ENCODE results near the gene CERS4.
A peak's percentile ranks its signal among the peaks of the same experiment; 100 is the strongest.
"Not testable (repeated sequence)": the region's sequence is repeated elsewhere in the genome, so short reads cannot be mapped to it uniquely, and the experiment has no call there.

Gene CERS4

DNA sequence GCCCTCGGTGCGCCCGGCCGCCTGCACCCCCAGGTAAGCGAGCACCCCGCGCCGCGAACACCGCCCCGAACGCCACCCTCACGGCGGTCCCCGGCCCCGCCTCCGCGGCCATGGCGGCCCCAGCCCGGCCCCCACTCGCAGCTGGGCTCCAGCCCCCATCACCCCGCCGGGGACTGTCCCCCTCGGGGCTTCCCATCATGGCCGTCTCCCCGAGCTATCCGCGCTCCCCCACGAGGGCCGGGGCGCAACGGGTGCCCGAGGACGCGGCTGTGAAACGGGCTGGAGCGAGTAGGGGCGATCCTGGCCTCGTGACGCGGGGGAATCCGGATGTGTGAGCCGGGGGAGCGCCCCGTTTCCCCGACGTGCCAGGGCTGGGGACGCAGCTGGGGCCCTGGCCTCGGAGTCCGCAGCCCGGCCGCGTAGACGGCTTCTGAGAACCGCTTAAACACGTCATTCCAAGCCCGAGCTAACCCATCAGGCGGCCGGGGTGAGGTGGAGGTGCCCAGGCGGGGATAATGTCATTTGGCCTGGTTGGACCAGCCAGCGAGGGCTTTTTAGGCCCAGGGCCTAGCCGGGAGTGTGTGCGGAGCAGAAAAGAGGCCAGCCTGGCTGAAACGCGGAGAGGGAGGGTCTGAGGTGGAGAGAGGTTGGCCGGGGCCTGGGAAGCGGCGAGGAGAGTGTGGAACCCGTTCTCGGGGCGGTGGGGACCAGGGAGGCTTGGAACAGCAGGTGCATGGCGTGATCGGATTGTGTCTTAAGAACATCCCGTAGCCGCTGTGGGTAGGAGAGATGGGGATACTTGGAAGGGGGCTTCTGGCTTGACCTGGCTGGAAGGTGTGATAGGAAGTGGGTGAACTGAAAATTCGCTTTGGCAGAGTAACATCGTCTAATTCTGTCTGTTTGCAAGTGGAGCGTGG is 550 bp downstream of the CERS4 start:
- DNase-seq (ENCODE audit: low read depth in 2 of 2) = peak; percentile 52 to 56

DNA sequence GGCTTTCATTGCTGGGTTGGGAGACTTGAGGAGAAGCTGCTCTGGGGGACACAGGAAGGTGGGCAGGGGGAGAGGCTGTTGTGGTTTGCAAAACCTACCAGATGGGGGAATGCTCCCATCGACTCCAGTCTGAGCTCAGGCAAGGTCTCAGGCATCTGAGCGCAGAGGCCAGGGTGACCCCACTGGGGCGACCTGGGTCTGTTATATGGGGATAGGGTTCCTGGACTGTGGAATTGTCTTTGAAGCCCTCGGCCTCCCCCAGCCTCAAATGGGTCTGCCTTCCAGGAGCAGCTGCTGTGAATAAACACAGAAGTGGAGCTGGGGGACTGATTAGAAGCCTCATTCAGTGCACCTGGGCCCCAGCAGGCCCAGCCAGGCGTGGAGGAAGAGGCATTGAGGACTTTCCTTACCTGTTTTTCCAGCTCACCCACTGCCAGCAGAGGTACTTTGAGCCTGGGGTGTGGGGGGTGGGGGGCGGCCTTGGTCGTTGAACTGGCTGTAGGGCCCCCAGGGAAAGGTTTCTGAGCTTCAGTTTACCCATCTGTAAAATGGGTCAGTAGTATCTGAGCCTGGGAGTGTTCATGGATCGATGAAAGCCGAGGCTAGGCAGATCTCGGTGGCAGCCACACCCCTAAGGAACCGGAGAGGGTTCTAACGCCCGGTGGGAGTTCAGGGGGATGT is 1.4 kb downstream of the CERS4 start:
- no peak for DNase-seq (ENCODE audit: low read depth in 2 of 2)

DNA sequence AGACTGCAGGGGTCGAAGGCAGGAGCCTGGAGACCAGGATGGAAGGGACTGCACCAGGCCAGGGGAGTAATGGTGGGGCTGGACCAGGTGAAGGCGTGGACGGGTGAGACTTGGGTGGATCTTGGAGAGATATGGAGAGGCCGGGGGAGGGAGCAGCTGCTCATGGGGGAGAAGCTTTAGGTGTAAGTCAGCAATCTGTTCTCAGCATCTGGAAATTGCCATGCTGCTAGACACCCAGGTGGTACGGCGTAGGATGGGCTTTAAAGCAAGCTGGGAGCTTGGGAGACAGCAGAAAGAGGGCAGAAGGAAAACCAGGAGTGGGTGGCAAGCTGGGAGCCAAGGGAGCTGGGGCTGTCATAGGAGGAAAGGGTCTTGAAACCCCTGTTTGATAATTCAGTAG is 3.0 kb downstream of the CERS4 start:
- no peak for DNase-seq (ENCODE audit: low read depth in 2 of 2)

DNA sequence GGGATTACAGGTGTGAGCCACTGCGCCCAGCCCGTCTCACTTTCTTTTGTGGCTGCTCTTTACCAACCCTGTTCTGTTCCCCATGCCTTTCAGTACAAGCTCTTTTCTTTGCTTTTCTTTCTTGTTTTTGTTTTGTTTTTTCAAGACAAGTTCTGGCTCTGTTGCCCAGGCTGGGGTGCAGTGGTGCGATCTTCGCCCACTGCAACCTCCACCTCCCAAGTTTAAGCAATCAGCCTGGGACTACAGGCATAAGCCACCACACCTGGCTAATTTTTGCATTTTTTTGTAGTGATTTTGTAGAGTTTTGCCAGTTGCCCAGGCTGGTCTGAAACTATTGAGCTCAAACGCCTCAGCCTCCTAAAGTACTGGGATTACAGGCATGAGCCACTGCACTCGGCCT is 3.7 kb downstream of the CERS4 start:
- no peak for DNase-seq (ENCODE audit: low read depth in 2 of 2)

DNA sequence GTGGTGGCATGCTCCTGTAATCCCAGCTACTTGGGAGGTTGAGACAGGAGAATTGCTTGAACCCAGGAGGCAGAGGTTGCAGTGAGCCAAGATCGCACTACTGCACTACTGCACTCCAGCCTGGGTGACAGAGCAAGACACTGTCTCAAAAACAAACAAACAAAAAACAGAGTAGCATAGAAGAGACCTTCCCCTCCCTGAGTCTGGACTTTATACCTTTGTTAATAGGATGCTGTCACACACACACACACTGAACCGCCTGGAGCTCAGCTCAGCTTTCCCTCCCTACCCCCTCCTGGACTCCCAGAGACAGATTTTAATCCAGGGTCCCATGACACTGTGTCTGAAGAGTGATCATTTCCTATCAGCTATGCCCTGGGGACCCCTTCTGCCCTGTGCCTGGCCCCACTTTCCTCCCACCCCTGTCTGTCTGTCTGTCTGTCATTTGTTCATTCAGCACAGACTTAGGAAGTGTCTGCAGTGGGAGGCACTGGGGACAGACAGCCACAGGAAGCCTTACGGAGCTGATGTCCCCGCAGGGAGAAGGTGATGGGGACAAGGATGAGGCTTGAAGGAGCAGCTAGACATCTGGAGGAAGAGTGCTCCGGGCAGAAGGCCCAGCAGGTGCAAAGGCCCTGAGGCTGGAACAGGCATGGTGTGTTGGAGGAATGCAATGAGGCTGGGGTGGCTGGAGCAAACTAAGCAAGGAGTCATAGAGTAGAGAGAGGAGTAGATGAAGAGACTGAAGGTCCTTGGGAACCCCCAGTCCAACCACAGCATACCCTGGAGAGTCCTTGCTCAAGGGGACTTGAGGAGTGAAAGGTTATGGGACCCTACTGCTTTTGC is 4.9 kb downstream of the CERS4 start:
- no peak for DNase-seq (ENCODE audit: low read depth in 2 of 2)

DNA sequence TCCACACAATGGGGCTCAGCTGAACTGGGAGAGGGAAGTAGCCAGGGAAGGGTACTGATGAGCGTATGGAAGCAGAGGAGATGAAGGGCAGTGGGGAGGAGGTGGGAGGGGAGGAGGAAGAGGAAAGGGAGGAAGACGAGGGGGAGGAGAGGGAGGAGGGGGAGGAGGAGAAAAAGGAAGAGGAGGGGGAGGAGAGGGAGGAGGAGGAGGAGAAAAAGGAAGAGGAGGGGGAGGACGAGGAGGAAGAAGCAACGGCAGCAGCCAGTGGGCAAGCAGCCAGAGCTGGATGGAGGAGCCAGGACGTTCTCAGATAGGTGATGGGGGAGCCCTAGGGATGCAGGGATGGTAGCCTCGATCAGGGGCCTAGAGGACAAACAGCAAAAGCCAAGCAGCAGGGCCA is 5.6 kb downstream of the CERS4 start:
- no peak for DNase-seq (ENCODE audit: low read depth in 2 of 2)

DNA sequence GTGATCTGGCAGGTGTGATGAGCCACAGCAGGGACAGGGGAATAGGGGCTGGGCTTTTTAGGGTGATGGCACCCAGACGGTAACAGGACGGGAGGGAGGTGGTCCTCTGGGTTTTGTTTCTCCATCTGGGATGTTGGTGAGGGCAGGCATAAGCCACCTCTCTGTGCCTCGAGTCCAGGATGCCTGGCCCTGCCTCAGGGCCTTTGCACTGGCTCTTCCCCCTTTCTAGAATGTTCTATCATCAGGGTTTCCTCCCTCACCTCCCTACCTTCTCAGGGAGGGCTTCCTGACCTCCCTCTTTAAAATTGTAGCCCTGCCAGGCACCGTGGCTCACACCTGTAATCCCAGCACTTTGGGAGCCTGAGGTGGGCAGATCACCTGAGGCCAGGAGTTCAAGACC is 6.6 kb downstream of the CERS4 start:
- no peak for DNase-seq (ENCODE audit: low read depth in 2 of 2)

DNA sequence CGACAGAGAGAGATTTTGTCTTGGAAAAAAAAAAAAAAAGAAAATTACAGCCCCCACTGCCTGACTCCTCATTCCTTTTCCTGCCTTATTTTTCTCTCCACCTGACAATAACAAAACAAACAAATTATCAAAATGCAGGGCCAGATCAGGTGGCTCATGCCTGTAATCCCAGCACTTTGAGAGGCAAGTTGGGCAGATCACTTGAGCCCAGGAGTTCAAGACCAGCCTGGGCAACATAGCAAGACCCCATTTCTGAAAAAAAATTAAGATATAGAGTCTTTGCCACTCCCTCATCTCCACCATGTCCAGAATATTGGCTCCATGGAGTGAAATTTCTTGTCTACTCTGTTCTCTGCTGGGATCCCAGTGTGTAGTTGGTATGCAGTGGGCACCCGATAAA is 7.2 kb downstream of the CERS4 start:
- no peak for DNase-seq (ENCODE audit: low read depth in 2 of 2)

DNA sequence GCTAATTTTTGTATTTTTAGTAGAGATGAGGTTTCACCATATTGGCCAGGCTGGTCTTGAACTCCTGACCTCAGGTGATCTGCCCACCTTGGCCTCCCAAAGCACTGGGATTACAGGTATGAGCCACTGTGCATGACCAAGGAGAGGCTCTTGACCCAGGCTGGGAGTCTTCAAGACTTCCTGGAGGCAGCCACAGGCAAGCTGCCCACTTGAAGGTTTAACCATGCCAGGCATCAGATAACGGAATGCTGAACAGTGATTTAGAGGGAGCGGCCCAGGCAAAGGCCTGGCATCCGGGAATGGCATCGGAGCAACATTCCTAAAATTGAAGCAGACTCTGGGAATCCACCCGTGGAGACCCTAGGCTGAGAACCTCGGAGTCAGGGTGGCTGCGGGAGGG is 9.0 kb downstream of the CERS4 start:
- not testable (repeated sequence) for DNase-seq (ENCODE audit: low read depth in 2 of 2)

DNA sequence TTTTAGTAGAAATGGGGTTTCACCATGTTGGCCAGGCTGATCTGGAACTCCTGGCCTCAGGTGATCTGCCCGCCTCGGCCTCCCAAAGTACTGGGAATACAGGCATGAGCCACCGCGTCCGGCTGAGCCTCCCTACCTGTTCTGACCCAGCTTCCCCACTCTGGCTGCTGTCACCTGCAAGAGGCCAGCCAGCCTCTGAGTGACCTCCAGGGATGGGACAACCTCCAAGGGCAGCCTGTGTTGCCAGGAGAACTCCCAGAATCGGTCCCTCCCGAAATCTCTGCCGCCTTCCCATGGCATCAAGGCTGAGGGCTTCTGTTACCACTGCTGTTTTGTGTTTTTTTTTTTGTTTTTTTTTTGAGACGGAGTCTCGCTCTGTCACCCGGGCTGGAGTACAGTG is 11.3 kb downstream of the CERS4 start:
- DNase-seq (ENCODE audit: low read depth in 2 of 2) = no peak

DNA sequence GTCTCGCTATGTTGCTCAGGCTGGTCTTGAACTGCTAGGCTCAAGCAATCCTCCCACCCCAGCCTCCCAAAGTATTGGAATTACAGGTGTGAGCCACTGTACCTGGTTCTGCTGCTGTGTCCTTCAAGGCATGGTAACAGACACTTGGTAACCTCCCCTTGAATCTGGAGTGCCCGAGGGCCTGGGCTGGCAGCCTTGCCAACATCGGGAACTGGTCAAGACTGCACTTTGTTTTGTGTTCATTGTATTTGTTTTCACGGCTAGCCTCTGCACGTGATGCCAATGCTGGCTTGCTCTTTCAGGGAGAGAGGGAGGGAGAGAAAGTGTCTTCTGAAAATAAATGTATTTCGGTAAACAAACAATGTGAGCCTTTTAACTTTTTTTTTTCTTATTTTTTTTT is 12.0 kb downstream of the CERS4 start:
- no peak for DNase-seq (ENCODE audit: low read depth in 2 of 2)

DNA sequence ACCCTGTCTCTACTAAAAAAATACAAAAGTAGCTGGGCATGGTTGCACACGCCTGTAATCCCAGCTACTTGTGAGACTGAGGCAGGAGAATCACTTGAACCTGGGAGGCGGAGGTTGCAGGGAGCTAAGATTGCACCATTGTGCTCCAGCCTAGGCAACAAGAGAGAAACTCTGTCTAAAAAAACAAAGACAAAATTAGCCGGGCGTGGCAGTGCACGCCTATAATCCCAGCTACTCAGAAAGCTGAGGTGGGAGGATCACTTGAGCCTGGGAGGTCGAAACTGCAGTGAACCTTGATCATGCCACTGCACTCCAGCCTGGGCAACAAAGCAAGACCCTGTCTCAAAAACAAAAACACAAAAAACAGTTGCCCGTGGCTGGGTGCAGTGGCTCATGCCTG is 14.3 kb downstream of the CERS4 start:
- not testable (repeated sequence) for DNase-seq (ENCODE audit: low read depth in 2 of 2)

DNA sequence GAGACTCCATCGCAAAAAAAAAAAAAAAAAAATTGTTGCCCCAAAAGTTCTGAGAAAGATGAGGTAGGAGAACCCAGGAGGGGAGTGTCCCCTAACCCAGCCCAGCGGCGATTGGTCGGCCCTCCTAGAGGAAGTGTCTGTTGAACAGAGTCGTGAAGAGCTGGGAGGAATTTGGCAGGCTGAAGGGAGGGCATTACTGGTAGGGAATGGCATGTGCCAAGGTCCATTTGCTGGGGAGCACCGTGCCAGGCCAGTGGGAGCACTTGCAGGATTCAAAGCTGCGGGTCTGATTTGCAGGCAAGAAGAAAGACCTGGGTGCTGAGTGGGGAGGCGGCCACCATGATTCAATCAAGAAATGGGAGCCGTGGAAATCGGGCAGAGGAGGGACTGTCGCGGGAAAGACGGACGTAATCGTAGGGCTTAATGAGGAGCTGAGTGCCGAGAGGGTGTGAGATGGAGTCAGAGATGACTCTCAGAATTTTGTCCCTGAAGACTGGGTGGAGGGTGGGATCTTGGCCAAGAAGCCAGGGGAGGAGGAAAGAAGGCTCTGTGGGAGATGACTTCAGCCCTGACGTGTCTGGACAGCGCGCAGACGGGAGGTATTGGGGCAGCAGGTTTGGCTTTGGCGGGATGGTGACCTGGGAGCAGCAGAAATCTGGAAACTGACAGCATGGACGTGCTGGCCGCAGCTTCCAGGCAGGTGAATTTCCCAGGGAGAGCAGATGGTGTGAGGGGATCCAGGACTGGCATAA is 15.4 kb downstream of the CERS4 start:
- no peak for DNase-seq (ENCODE audit: low read depth in 2 of 2)

DNA sequence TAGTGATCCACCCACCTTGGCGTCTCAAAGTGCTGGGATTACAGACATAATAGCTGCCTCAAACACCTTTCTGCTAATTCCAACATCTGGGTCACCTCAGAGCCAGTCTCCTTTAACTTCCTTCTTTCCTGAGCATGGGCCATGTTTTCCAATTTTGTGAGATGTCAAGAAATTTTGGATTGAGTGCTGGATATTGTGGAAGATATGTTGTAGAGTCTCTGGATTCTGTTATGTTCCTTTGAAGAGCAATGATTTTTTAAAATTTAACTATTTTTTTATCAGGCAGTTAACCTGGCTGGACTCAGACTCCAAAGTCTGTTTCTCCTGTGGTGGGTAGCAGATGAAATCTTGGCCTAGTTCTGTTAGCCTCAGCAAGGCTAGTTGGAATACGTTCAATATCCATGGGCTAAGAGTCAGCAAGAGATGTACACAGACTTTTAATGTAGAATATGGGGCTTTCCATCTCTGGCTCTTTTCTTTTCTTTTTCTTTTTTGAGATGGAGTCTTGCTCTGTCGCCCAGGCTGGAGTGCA is 22.0 kb downstream of the CERS4 start:
- DNase-seq (ENCODE audit: low read depth in 2 of 2) = no peak

DNA sequence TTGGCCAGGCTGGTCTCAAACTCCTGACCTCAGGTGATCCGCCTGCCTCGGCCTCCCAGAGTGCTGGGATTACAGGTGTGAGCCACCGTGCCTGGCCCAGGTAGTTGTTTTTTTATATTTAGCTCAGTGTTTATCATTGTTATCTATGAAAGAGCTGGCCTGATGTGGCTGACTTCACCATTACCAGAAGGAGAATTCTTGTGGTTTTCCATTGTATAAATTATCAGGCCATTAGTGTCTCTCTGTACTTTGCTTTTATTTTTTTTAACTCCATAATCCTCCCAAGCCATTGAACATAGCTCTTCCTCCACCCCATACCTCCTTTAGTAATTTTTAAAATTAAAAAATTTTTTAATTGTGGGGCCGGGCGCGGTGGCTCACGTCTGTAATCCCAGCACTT is 24.2 kb downstream of the CERS4 start:
- DNase-seq (ENCODE audit: low read depth in 2 of 2) = no peak

DNA sequence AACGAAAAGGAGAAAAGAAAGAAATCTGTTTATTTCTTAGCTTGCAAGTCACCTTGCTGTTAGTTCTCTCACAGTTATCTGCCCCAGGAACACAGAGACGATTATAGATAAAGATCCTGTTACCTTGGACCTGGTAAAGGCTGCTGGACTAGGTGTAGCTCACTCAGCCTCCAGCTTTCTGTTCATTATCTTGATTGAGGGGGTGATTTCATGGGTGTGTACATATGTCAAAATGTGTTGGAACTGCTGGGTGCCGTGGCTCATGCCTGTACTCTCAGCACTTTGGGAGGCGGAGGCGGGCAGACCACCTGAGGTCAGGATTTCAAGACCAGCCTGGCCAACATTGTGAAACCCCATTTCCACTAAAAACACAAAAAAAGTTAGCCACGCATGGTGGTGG is 27.9 kb downstream of the CERS4 start:
- no peak for DNase-seq (ENCODE audit: low read depth in 2 of 2)

DNA sequence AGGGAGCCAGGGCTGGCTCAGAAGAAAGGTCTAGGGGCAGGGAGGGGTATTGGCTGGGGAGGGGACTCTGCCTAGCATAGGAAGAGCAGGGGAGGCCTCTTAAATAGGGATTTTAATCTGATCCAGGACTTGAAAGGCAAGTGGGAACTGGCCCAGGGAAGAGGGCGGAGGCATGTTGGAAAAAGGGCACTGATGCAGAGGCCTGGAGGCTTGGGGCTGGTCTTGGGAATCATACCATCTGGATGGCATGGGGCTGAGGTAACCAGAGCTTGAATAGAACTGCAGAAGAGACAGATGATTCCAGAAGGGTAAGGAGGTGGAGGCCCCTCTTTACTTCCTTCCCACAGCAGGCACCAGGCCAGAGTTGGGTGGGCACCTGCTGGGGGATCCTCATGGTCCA is 29.1 kb downstream of the CERS4 start:
- DNase-seq (ENCODE audit: low read depth in 2 of 2) = no peak

DNA sequence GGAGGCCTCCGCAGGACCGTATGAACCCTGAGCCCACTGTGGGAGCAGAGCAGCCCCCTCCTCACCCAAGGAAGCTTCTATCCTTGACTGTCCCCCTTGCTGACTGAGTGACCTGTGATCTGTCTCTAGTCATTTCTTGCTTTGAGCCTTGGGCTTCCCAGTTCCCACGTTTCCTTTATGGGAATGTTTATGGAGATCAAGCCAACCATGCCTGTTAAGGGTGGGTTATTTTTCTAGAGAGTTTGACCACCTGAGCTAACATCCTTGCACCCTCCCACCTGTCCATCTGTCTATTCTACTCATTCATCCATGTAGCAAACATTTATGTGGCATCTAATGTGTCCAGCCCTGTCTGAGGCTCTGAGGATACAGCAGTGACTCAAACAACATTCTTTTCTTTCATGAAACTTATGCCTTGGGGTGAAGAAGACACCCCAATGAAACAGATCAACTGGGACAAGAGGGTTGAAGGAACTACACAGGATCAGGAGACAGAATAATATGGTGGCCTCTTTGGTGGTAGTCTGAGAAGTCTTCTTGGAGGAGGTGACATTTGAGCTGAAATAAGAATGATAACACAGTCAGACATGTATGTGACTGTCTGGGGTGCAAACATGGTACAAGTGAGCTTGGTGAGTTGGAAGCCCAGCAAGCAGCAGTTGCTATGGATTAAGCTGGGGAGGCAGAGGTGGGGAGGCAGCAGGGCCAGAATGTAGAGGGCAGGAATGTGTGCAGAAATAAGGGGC is 30.5 kb downstream of the CERS4 start:
- no peak for DNase-seq (ENCODE audit: low read depth in 2 of 2)

DNA sequence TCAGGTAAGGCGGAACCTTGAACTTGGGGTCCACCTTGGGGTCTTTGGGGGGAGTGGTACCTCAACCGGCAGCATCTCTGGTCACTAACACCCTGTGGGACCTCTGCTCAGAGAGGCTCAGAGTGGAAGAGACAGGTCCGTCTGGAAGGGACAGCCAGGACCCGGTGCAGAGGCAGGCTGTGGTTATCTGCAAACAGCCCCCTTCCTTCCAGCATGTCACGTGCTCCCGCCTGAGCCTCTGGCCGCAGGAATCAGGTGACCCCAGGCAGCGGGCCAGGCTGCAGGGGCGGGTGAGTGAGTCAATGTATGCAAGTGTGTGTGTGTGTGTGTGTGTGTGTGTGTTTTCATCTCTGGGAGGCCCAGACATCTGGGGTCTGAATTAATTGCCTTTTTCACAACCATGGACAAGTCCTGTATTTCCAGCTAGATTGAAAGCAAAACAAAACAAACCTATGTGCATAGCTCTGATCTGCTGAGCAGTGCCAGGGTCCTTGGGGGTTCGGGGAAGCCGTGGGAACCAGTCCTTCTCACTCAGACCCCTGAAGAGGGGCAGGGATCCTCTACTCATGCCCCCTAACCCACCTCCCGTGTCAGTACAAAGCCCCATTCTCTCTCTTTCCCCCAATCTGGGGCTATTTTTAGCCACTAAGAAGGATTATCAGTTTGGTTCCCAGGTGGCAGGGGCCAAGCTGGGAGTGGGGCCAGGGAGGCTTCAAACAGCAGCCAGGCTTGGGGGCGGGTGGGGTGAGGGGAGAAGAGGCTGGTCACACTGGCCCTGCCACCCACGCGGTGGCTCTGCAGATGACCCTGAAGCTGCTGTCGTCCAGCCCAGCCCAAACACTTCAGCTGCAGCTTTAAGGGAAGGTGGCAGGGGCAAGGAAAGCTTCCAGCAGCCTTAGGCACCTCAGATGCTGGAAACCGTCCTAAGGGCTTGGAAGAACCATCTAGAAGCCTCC is 31.4 kb downstream of the CERS4 start:
- peak; percentile 21 to 33 for DNase-seq (ENCODE audit: low read depth in 2 of 2)

DNA sequence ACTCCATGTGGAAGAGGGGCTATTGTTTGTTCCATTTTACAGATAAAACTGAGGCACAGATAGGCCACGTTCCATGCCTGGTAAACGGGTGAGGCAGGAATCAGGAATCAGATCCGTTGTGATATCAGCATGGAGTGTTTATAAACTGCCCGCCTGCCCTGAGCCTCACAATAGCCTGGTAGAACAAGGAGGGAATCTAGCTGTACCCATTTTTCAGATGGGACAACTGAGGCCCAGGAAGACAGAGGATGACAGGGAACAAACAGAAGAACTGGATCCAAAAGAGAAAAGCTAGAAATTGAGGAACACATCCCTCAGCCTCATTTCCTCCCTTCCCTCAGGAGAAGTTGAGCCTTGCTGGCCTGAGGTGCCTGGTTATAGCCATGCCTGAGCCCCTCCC is 32.5 kb downstream of the CERS4 start:
- DNase-seq (ENCODE audit: low read depth in 2 of 2) = no peak

Data from activated CD8-positive, alpha-beta memory T cell treated with anti-CD3 and anti-CD28 coated beads for 4 hours (primary cell).